ENCODE results near the gene PLEKHG3.

- no peak for TF ChIP-seq EZH2 (IDR thresholded peaks at IDR 0.05; ENCODE audit: low read length)
- TF ChIP-seq CTCF (optimal IDR thresholded peaks at IDR 0.05 in 1 of 3, IDR thresholded peaks at IDR 0.05 in 1 of 3, conservative IDR thresholded peaks at IDR 0.05 in 1 of 3; ENCODE audit: extremely low read depth in 1 of 3, insufficient read depth in 2 of 3, low read length in 3 of 3), result no peak
These were observed 21.4 kb upstream of the PLEKHG3 start for GRCh38 chr14:64682843-64683242.

Measured in keratinocyte (primary cell).